DOHH2 (cell line): ENCODE results near the gene UBXN6.

ENCODE experiments used
- H3F3A ChIP-seq: fragments of 200-600 bp; sonication (generic), shearing (Covaris generic); 2 replicates; pipeline ENCODE4 v1.6.0; 2016; ENCODE audit warnings: antibody characterized with exemption, mild to moderate bottlenecking; ENCODE audit not compliant: control insufficient read depth, insufficient read depth
- H3K27ac ChIP-seq: fragments of 200-600 bp; sonication (generic); 2 replicates; pipeline ENCODE4 v1.5.1; 2014; ENCODE audit warnings: low read depth, mild to moderate bottlenecking, low read length, moderate library complexity
- H3K27me3 ChIP-seq: fragments of 200-600 bp; sonication (generic); 2 replicates; pipeline ENCODE4 v1.6.1; 2014; ENCODE audit warnings: mild to moderate bottlenecking, low read length, mixed read lengths; ENCODE audit not compliant: control insufficient read depth
- H3K36me3 ChIP-seq: fragments of 200-600 bp; sonication (generic); 2 replicates; pipeline ENCODE4 v1.6.1; 2014; ENCODE audit warnings: mild to moderate bottlenecking, low read length, moderate library complexity, mixed read lengths; ENCODE audit not compliant: control insufficient read depth
- H3K4me1 ChIP-seq: fragments of 200-600 bp; sonication (generic); 2 replicates; pipeline ENCODE4 v1.6.1; 2014; ENCODE audit warnings: mild to moderate bottlenecking, low read length, mixed read lengths; ENCODE audit not compliant: control insufficient read depth
- H3K4me2 ChIP-seq: fragments of 200-600 bp; sonication (generic); 2 replicates; pipeline ENCODE4 v1.6.0; 2014; ENCODE audit warnings: mild to moderate bottlenecking, low read length, moderate library complexity
- H3K4me3 ChIP-seq: fragments of 200-600 bp; sonication (generic); 2 replicates; pipeline ENCODE4 v1.5.1; 2014; ENCODE audit warnings: mild to moderate bottlenecking, low read length, mixed read lengths
- H3K79me2 ChIP-seq: fragments of 200-600 bp; sonication (generic); 2 replicates; pipeline ENCODE4 v1.6.1; 2014; ENCODE audit warnings: mild to moderate bottlenecking, low read length, mixed read lengths; ENCODE audit not compliant: control insufficient read depth
- H3K9me2 ChIP-seq: fragments of 200-600 bp; sonication (generic); replicated peaks from 2 replicates; pipeline ENCODE4 v1.6.1; 2014; ENCODE audit warnings: mild to moderate bottlenecking, low read length, mixed read lengths; ENCODE audit not compliant: control insufficient read depth
- H3K9me3 ChIP-seq: fragments of 200-600 bp; sonication (generic); 2 replicates; pipeline ENCODE4 v1.6.1; 2014; ENCODE audit warnings: antibody characterized with exemption, low read length, mixed read lengths; ENCODE audit not compliant: control insufficient read depth, insufficient read depth
- H4K20me1 ChIP-seq: fragments of 200-600 bp; sonication (generic); 2 replicates; pipeline ENCODE4 v1.6.0; 2014; ENCODE audit warnings: low read depth, mild to moderate bottlenecking, antibody characterized with exemption, low read length, moderate library complexity; ENCODE audit not compliant: control insufficient read depth, insufficient read depth
- CTCF ChIP-seq: fragments of 200-600 bp; sonication (generic); IDR thresholded peaks from one replicate; pipeline ENCODE4 v1.5.1; 2014; ENCODE audit warnings: antibody characterized with exemption, mild to moderate bottlenecking, low read depth, low read length; ENCODE audit not compliant: poor library complexity, severe bottlenecking
- EZH2phosphoT487 ChIP-seq: fragments of 200-600 bp; sonication (generic); IDR thresholded peaks from 2 replicates; pipeline ENCODE4 v1.6.1; 2017; ENCODE audit warnings: borderline replicate concordance, mild to moderate bottlenecking, antibody characterized with exemption, low read length, moderate library complexity, mixed read lengths

UBXN6 gene

GRCh38 chr19:4442819-4443146 is 14.8 kb downstream of the UBXN6 start:
- H3K9me2 ChIP-seq, result no peaks in the 10 kb centered on the region
- no peak overlapping the region for H3K4me2 ChIP-seq
- no peaks in the 10 kb centered on the region for H3K4me1 ChIP-seq
- H3K27me3 ChIP-seq, result no peaks in the 10 kb centered on the region
- TF ChIP-seq EZH2phosphoT487 (no peak), CTCF (no peak)
- no peak overlapping the region for H3K4me3 ChIP-seq
- H3K36me3 ChIP-seq, result peaks cover 80% of the 10 kb centered on the region
- peaks cover 4% of the 10 kb centered on the region; the same call in 1 of the 2 replicates for H4K20me1 ChIP-seq
- no peak overlapping the region for H3K27ac ChIP-seq
- H3F3A ChIP-seq, result no peaks in the 10 kb centered on the region
- H3K9me3 ChIP-seq, result no peaks in the 10 kb centered on the region
- H3K79me2 ChIP-seq, result peaks cover 18% of the 10 kb centered on the region

GRCh38 chr19:4441994-4442818 is 15.4 kb downstream of the UBXN6 start:
- no peaks in the 10 kb centered on the region for H3K27me3 ChIP-seq
- H3K27ac ChIP-seq, result no peak overlapping the region
- H3K4me1 ChIP-seq, result no peaks in the 10 kb centered on the region
- TF ChIP-seq EZH2phosphoT487 (no peak), CTCF (no peak)
- peaks cover 77% of the 10 kb centered on the region for H3K36me3 ChIP-seq
- H4K20me1 ChIP-seq, result peaks cover 4% of the 10 kb centered on the region; the same call in 1 of the 2 replicates
- H3K79me2 ChIP-seq, result peaks cover 21% of the 10 kb centered on the region
- no peaks in the 10 kb centered on the region for H3F3A ChIP-seq
- no peaks in the 10 kb centered on the region for H3K9me3 ChIP-seq
- H3K4me2 ChIP-seq, result no peak overlapping the region
- no peak overlapping the region for H3K4me3 ChIP-seq
- H3K9me2 ChIP-seq, result no peaks in the 10 kb centered on the region

- H4K20me1 ChIP-seq, result peaks cover 4% of the 10 kb centered on the region; the same call in 1 of the 2 replicates
- H3K36me3 ChIP-seq, result peaks cover 77% of the 10 kb centered on the region
- TF ChIP-seq EZH2phosphoT487, result no peak
- no peak for TF ChIP-seq CTCF
- H3K27me3 ChIP-seq, result no peaks in the 10 kb centered on the region
- H3K79me2 ChIP-seq, result peaks cover 47% of the 10 kb centered on the region
- H3K4me2 ChIP-seq, result no peak overlapping the region
- no peak overlapping the region for H3K4me3 ChIP-seq
- no peaks in the 10 kb centered on the region for H3K9me2 ChIP-seq
- no peak overlapping the region for H3K27ac ChIP-seq
- H3F3A ChIP-seq, result no peaks in the 10 kb centered on the region
- H3K9me3 ChIP-seq, result no peaks in the 10 kb centered on the region
- H3K4me1 ChIP-seq, result no peaks in the 10 kb centered on the region
These were observed 18.4 kb downstream of the UBXN6 start for GRCh38 chr19:4439243-4439642.
